HG02943 (cell line): ENCODE results near the gene NDUFS4.
"Not testable (repeated sequence)": the region's sequence is repeated elsewhere in the genome, so short reads cannot be mapped to it uniquely, and the experiment has no call there.

Source experiments
- ATAC-seq: cut with Tn5 transposase; IDR thresholded peaks from one replicate; pipeline ENCODE4 v1.9.1; 2021; ENCODE audit warnings: mild to moderate bottlenecking, low read depth, moderate library complexity; ENCODE audit not compliant: unreplicated experiment

The NDUFS4 gene

GRCh38 chr5:53649352-53649751 lies 88.9 kb downstream of the NDUFS4 start:
- ATAC-seq, result no peak

GRCh38 chr5:53660573-53660972 lies 100.1 kb downstream of the NDUFS4 start:
- not testable (repeated sequence) for ATAC-seq

GRCh38 chr5:53665313-53665712 lies 104.9 kb downstream of the NDUFS4 start:
- ATAC-seq, result not testable (repeated sequence)

- no peak for ATAC-seq
These were observed 107.2 kb downstream of the NDUFS4 start for GRCh38 chr5:53667621-53668020.

- ATAC-seq, result no peak
These were observed 111.0 kb downstream of the NDUFS4 start for GRCh38 chr5:53671447-53671846.

GRCh38 chr5:53674121-53674520 lies 113.7 kb downstream of the NDUFS4 start:
- no peak for ATAC-seq

- no peak for ATAC-seq
These were observed 117.2 kb downstream of the NDUFS4 start for GRCh38 chr5:53677632-53678031.

- no peak for ATAC-seq
These were observed 118.7 kb downstream of the NDUFS4 start for GRCh38 chr5:53678981-53679660.

- no peak for ATAC-seq
These were observed 120.6 kb downstream of the NDUFS4 start for GRCh38 chr5:53681079-53681478.

GRCh38 chr5:53691014-53691413 lies 130.6 kb downstream of the NDUFS4 start:
- no peak for ATAC-seq

- no peak for ATAC-seq
These were observed 134.1 kb downstream of the NDUFS4 start for GRCh38 chr5:53694520-53695022.

GRCh38 chr5:53710405-53710804 lies 150.0 kb downstream of the NDUFS4 start:
- not testable (repeated sequence) for ATAC-seq

GRCh38 chr5:53712327-53712726 lies 151.9 kb downstream of the NDUFS4 start:
- ATAC-seq, result no peak

GRCh38 chr5:53713978-53714666 lies 153.7 kb downstream of the NDUFS4 start:
- ATAC-seq, result no peak

- ATAC-seq, result no peak
These were observed 154.2 kb downstream of the NDUFS4 start for GRCh38 chr5:53714667-53715010.

- ATAC-seq, result no peak
These were observed 165.7 kb downstream of the NDUFS4 start for GRCh38 chr5:53726121-53726520.

GRCh38 chr5:53730943-53731342 lies 170.5 kb downstream of the NDUFS4 start:
- no peak for ATAC-seq
